Panc1 (cell line): Measurements from ENCODE around the gene RPAP3. TPM values are rescaled to one million over a fixed set of nuclear protein-coding genes. Genes with fewer than 3 reads are reported as not detected.

Experiments used
- ATAC-seq: fragments of 200-7000 bp; cut with Tn5 transposase; 2 replicates; pipeline ENCODE4 v1.9.1; 2020; ENCODE audit warnings: mild to moderate bottlenecking, moderate library complexity
- BruUV-seq: library from RNA; stranded (reverse); fragments of 400-500 nt; replicated peaks from 2 replicates; lab custom pipeline; 2021; lab: Mats Ljungman, UMichigan
- CTCF ChIA-PET: fragments of 300-600 bp; sonication (Branson Sonifier 250); formaldehyde crosslinking; loops from one replicate; lab custom pipeline; 2022; ENCODE audit warnings: antibody characterized with exemption; lab: Charles Lee
- POLR2A ChIA-PET: fragments of 300-600 bp; sonication (Branson Sonifier 250); formaldehyde crosslinking; loops from one replicate; lab custom pipeline; 2022; ENCODE audit warnings: antibody characterized with exemption; lab: Charles Lee
- DNase-seq: peaks from one replicate; pipeline ENCODE4 v3.0.0-alpha.2; 2010; ENCODE audit warnings: low read depth, low spot score
- H3K27ac ChIP-seq: 2 replicates; pipeline ENCODE4 v1.5.1; 2011; ENCODE audit warnings: mild to moderate bottlenecking, low read length, inconsistent platforms
- H3K27me3 ChIP-seq: fragments of 200-500 bp; sonication (Bioruptor generic); 2 replicates; pipeline ENCODE4 v1.6.0; 2014; ENCODE audit warnings: low read length, inconsistent platforms; ENCODE audit not compliant: control insufficient read depth, insufficient read depth
- H3K36me3 ChIP-seq: fragments of 200-500 bp; sonication (Bioruptor generic); 2 replicates; pipeline ENCODE4 v1.5.1; 2014; ENCODE audit warnings: inconsistent platforms, mild to moderate bottlenecking, low read length, moderate library complexity; ENCODE audit not compliant: control insufficient read depth, insufficient read depth
- H3K4me1 ChIP-seq: 2 replicates; pipeline ENCODE4 v1.5.1; 2011; ENCODE audit warnings: inconsistent platforms, mild to moderate bottlenecking, low read length, moderate library complexity; ENCODE audit not compliant: control insufficient read depth, insufficient read depth
- H3K4me3 ChIP-seq, 2 experiments: 2 replicates each; pipeline ENCODE4 v1.5.1; 2011 to 2012; ENCODE audit warnings: low read depth in 2 of 2, low read length in 2 of 2, mild to moderate bottlenecking in 2 of 2, inconsistent platforms in 1 of 2, moderate library complexity in 1 of 2
- H3K9me3 ChIP-seq: fragments of 200-500 bp; sonication (Bioruptor generic); 2 replicates; pipeline ENCODE4 v1.5.1; 2014; ENCODE audit warnings: low read depth, mild to moderate bottlenecking, inconsistent platforms, low read length, moderate library complexity; ENCODE audit not compliant: control insufficient read depth, insufficient read depth
- CTCF ChIP-seq: fragments of 450-650 bp; IDR thresholded peaks from 2 replicates; pipeline ENCODE4 v1.5.1; 2017; ENCODE audit warnings: mild to moderate bottlenecking
- POLR2AphosphoS5 ChIP-seq: IDR thresholded peaks from 2 replicates; pipeline ENCODE4 v1.6.1; 2012; ENCODE audit warnings: mild to moderate bottlenecking, low read depth, low read length, moderate library complexity
- SIN3A ChIP-seq: IDR thresholded peaks from 2 replicates; pipeline ENCODE4 v1.6.1; 2012; ENCODE audit warnings: low read depth, mild to moderate bottlenecking, low read length, moderate library complexity, borderline replicate concordance; ENCODE audit not compliant: insufficient read depth
- TCF7L2 ChIP-seq: IDR thresholded peaks from 2 replicates; pipeline ENCODE4 v1.6.1; 2011; ENCODE audit warnings: mild to moderate bottlenecking, low read depth, low read length, inconsistent platforms
- in situ Hi-C: cut with HindIII; loops from 2 replicates; pipeline ENCODE4 v1.10.0; 2016; ENCODE audit warnings: low sequenced_read_pairs, low pct_unique_long_range_greater_than_20kb
- intact Hi-C: fragments of 100-400 bp; cut with micrococcal nuclease; formaldehyde crosslinking; loops from one replicate; pipeline ENCODE4 v1.10.0; 2022; ENCODE audit not compliant: unreplicated experiment
- total RNA-seq: library from RNA; stranded (reverse); gene quantifications from one replicate; pipeline ENCODE4 v1.2.1, GENCODE V29; 2021; ENCODE audit not compliant: unreplicated experiment
- TF ChIP-seq, protein P1 (sequence below), 2 experiments: IDR thresholded peaks; 2 replicates each; pipeline ENCODE4 v1.6.1; 2011 to 2012; ENCODE audit warnings: low read depth in 2 of 2, control low read depth in 1 of 2, low read length in 1 of 2, mild to moderate bottlenecking in 1 of 2, moderate library complexity in 1 of 2; ENCODE audit not compliant: insufficient read depth in 1 of 2

The RPAP3 gene
- total RNA-seq, 1 experiment from 2014 or later, result 47.3 TPM

- H3K4me1 ChIP-seq, result no peaks in the 10 kb centered on the region
- ChIA-PET CTCF (no interaction called here), POLR2A (no interaction called here)
- no peak for TF ChIP-seq SIN3A
- TF ChIP-seq POLR2AphosphoS5, result no peak
- no peak for TF ChIP-seq TCF7L2
- TF ChIP-seq, protein P1, sequence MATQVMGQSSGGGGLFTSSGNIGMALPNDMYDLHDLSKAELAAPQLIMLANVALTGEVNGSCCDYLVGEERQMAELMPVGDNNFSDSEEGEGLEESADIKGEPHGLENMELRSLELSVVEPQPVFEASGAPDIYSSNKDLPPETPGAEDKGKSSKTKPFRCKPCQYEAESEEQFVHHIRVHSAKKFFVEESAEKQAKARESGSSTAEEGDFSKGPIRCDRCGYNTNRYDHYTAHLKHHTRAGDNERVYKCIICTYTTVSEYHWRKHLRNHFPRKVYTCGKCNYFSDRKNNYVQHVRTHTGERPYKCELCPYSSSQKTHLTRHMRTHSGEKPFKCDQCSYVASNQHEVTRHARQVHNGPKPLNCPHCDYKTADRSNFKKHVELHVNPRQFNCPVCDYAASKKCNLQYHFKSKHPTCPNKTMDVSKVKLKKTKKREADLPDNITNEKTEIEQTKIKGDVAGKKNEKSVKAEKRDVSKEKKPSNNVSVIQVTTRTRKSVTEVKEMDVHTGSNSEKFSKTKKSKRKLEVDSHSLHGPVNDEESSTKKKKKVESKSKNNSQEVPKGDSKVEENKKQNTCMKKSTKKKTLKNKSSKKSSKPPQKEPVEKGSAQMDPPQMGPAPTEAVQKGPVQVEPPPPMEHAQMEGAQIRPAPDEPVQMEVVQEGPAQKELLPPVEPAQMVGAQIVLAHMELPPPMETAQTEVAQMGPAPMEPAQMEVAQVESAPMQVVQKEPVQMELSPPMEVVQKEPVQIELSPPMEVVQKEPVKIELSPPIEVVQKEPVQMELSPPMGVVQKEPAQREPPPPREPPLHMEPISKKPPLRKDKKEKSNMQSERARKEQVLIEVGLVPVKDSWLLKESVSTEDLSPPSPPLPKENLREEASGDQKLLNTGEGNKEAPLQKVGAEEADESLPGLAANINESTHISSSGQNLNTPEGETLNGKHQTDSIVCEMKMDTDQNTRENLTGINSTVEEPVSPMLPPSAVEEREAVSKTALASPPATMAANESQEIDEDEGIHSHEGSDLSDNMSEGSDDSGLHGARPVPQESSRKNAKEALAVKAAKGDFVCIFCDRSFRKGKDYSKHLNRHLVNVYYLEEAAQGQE (IDR thresholded peaks at IDR 0.05; ENCODE audit: insufficient read depth in 1 of 2, low read depth in 2 of 2, low read length in 1 of 2), result no peak
- TF ChIP-seq CTCF, result no peak
- BruUV-seq, result no TSS peak
- no peak overlapping the region for H3K4me3 ChIP-seq
- in situ Hi-C loops, result no loop called here
- ATAC-seq (no peak), DNase-seq (no peak)
- intact Hi-C loops, result loop anchor here (5.0 to 10.0 kb wide), 2 partner anchors 37 to 654 kb away; no protein-coding TSS in a partner anchor
- no peaks in the 10 kb centered on the region for H3K9me3 ChIP-seq
- H3K27me3 ChIP-seq, result no peaks in the 10 kb centered on the region
- no peak overlapping the region for H3K27ac ChIP-seq
- H3K36me3 ChIP-seq, result peaks cover 26% of the 10 kb centered on the region
These were observed 16.6 kb downstream of the RPAP3 start for GRCh38 chr12:47689215-47689614.

DNA sequence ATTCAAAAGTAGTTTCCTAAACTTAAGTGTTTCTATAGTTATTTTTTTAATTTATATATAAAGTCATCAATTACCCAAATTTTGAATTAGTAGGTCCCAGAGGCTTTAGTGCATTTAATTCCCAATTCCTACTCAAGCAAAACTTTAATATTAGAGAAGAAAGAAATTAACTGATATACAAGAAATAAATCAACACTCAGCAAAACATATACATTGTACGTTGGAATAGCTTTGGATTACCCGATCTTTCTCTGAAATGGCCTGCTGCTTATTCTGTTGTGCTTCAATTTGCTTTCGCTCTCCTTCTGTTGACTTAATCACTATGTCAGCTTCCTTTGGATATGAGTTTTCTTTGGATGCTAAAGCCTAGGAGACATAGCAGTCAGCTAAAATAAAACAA, 18.2 kb downstream of the RPAP3 start:
- Histone ChIP-seq H3K4me1 (no peaks in the 10 kb centered on the region), H3K4me3 (no peak overlapping the region), H3K9me3 (no peaks in the 10 kb centered on the region), H3K27ac (no peak overlapping the region), H3K27me3 (no peaks in the 10 kb centered on the region), H3K36me3 (peaks cover 23% of the 10 kb centered on the region)
- ChIA-PET POLR2A (no interaction called here), CTCF (interaction anchor here (0.6 to 1.6 kb wide), 3 partner anchors 36 to 745 kb away, joined by 6 to 7 read pairs (median 7); no protein-coding TSS in a partner anchor)
- ATAC-seq (no peak), DNase-seq (no peak)
- intact Hi-C loops (loop anchor here (5.0 to 10.0 kb wide), 2 partner anchors 35 to 653 kb away; no protein-coding TSS in a partner anchor), in situ Hi-C loops (no loop called here)
- no TSS peak for BruUV-seq
- TF ChIP-seq, protein P1 (IDR thresholded peaks at IDR 0.05; ENCODE audit: insufficient read depth in 1 of 2, low read depth in 2 of 2, low read length in 1 of 2), result no peak
- no peak for TF ChIP-seq TCF7L2
- TF ChIP-seq CTCF, result no peak
- TF ChIP-seq POLR2AphosphoS5, result no peak
- TF ChIP-seq SIN3A, result no peak
